HG03039 (cell line): ENCODE data around the gene CABCOCO1.

Source experiments
- ATAC-seq: cut with Tn5 transposase; IDR thresholded peaks from one replicate; pipeline ENCODE4 v1.9.1; 2021; ENCODE audit warnings: mild to moderate bottlenecking, moderate library complexity; ENCODE audit not compliant: unreplicated experiment

CABCOCO1 gene

DNA sequence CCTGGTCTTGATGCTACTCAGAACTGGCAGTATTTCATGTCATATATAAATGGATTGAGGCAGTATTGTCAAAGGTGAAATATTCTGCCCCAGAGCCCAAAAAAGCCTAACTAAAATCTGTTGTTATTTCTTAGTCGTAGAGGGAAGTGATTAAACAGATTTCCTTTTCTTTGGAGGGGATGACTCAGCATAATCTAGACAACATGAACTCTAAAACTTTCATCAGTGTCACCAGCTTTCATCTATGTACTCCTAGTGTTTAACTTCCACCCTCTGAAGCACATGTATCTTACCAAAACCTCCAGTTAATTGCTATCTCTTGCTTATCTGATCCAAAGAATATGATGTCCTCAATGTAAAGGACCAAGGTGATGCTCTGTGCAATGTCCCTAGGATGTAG lies 141.7 kb downstream of the CABCOCO1 start:
- no peak for ATAC-seq

DNA sequence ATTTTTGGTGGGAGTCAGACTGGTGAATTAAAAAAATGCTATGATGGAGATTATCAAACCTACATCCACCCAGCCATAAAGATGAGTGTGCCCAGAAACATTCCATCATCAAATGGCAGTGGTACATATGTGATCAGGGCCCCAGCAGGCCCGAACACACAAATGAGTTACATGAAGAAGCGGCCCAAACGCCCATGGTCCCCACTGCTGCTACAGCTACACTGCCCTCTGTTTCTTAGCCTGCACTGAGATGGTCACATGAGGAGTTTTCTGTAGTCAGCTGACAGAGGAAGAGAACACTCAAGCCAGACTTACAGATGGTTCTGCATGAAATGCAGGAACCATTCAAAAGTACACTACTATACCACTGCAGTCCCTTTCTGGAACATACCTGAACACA lies 142.4 kb downstream of the CABCOCO1 start:
- no peak for ATAC-seq

DNA sequence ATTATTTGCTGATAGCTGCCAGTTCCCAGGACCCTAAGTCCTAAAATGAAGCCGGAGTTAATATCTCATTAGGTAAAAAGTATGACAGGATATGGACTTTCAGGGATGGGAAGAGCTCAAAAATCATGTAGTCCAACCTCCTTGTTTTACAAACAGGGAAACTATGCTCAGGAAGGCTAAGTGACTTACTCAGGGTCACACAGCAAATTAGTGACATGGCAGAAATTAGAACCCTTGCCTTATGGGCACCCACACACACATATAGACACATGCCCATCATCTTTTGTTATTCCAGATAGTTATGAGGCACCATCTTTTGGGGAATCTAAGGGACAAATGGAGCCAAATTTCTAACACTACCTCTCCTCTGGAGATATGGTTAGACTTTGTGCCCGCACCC lies 147.5 kb downstream of the CABCOCO1 start:
- no peak for ATAC-seq

- ATAC-seq: no peak
Measured at GRCh38 chr10:61812052-61812721, 149.5 kb downstream of the CABCOCO1 start.

GRCh38 chr10:61812920-61813319 lies 150.2 kb downstream of the CABCOCO1 start:
- ATAC-seq: no peak

DNA sequence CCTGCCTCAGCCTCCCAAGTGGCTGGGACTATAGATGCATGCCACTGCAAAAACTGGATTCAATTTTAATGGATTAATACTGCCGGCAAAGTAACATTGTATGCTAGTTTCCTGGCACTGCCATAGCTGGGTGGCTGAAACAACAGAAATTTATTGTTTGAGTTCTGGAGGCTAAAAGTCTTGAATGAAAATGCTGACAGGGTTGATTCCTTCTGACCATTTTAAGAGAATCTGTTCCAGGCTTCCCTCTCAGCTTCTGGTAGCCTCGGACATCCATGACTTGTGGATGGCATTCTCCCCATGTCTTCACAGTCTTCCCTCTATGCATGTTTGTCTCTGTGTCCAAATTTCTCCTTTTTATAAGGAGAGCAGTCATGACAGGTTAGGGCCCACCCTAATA lies 151.4 kb downstream of the CABCOCO1 start:
- ATAC-seq: no peak

GRCh38 chr10:61815496-61815895 lies 152.8 kb downstream of the CABCOCO1 start:
- no peak for ATAC-seq
